Vagina (tissue), 2 donors: Measurements from ENCODE around the gene CLEC7A. TPM values are rescaled to one million over a fixed set of nuclear protein-coding genes. Genes with fewer than 3 reads are reported as not detected.

Experiments
- DNase-seq, 2 donors: peaks; one replicate each; pipeline ENCODE4 v3.0.0-alpha.2; 2017; ENCODE audit errors: extremely low spot score in 2 of 2
- H3K27ac ChIP-seq: fragments of 200-600 bp; sonication (generic); one replicate; pipeline ENCODE4 v1.5.1; 2019
- H3K27me3 ChIP-seq: fragments of 200-600 bp; sonication (generic); one replicate; pipeline ENCODE4 v1.5.1; 2019
- H3K36me3 ChIP-seq, 2 donors: fragments of 200-600 bp; sonication (generic); one replicate each; pipeline ENCODE4 v1.5.1; 2017 to 2019
- H3K4me1 ChIP-seq: fragments of 200-600 bp; sonication (generic); one replicate; pipeline ENCODE4 v1.5.1; 2019
- H3K4me3 ChIP-seq, 2 donors: fragments of 200-600 bp; sonication (generic); 1 replicate in 1 of 2; 2 replicates in 1 of 2; pipeline ENCODE4 v1.5.1; 2016 to 2019
- H3K9me3 ChIP-seq: fragments of 200-600 bp; sonication (generic); one replicate; pipeline ENCODE4 v1.5.1; 2019
- POLR2A ChIP-seq, 2 donors: fragments of 450-650 bp; IDR thresholded peaks; one replicate each; pipeline ENCODE4 v1.6.1; 2017; ENCODE audit warnings: antibody characterized with exemption in 2 of 2, mild to moderate bottlenecking in 2 of 2, moderate library complexity in 2 of 2
- POLR2AphosphoS5 ChIP-seq, 2 donors: sonication (generic); formaldehyde crosslinking; IDR thresholded peaks; one replicate each; pipeline ENCODE4 v1.9.0; 2017; ENCODE audit warnings: antibody characterized with exemption in 2 of 2, mild to moderate bottlenecking in 2 of 2, low read depth in 1 of 2; ENCODE audit not compliant: insufficient read depth in 1 of 2
- intact Hi-C: fragments of 100-400 bp; cut with DNase I; formaldehyde crosslinking; loops from one replicate; pipeline ENCODE4 v1.15.1; 2023
- total RNA-seq: library from RNA; depleted of rRNA; stranded (reverse); fragments of >200 nt; gene quantifications from one replicate; pipeline ENCODE4 v1.2.3, GENCODE V29; 2016
- TF ChIP-seq, protein P1 (sequence below), 3 experiments: fragments of 450-650 bp in 2 of 3; fragments of 200-600 bp in 1 of 3; sonication (generic) in 1 of 3; IDR thresholded peaks; one replicate each; pipeline ENCODE4 v1.5.1; 2017 to 2019; ENCODE audit warnings: antibody characterized with exemption in 3 of 3, mild to moderate bottlenecking in 2 of 3, moderate library complexity in 2 of 3

Gene CLEC7A
- total RNA-seq, 1 donor from 2014 or later: 7.9 TPM

DNA sequence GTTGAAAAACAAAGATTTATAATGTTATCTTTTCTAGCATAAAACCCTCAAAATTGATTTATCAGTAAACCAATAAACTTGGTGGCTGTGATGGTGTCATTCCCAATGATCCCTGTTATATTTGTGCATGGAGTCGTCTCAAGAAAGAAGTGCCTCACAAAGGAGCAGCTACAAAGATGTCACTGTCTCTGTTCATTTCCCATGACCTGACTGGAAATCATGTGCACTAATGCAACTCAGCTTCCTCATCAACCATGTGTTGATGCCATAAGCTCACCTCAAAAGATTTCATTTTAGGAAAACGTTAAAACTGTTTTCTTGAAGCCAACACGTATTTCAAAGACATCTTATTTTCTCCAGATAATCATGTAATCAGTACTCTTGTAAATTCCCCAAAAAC, 60.0 kb downstream of the CLEC7A start:
- Histone ChIP-seq H3K27ac (peak overlapping the region; percentile 50), H3K4me1 (peaks cover 12% of the 10 kb centered on the region), H3K9me3 (no peaks in the 10 kb centered on the region), H3K27me3 (no peaks in the 10 kb centered on the region), H3K36me3 (no peaks in the 10 kb centered on the region), H3K4me3 (no peak overlapping the region)
- no peak for DNase-seq
- intact Hi-C loops: no loop called here
- TF ChIP-seq POLR2A (IDR thresholded peaks at IDR 0.05): no peak

GRCh38 chr12:10069099-10069498, 60.9 kb downstream of the CLEC7A start:
- peak overlapping the region; percentile 50 for H3K27ac ChIP-seq
- H3K4me3 ChIP-seq: no peak overlapping the region
- no peaks in the 10 kb centered on the region for H3K9me3 ChIP-seq
- H3K4me1 ChIP-seq: peaks cover 12% of the 10 kb centered on the region
- no peaks in the 10 kb centered on the region for H3K27me3 ChIP-seq
- H3K36me3 ChIP-seq: no peaks in the 10 kb centered on the region
- TF ChIP-seq POLR2A (IDR thresholded peaks at IDR 0.05): no peak
- no peak for TF ChIP-seq POLR2AphosphoS5 (IDR thresholded peaks at IDR 0.05; ENCODE audit: insufficient read depth in 1 of 2, low read depth in 1 of 2)
- TF ChIP-seq, protein P1, sequence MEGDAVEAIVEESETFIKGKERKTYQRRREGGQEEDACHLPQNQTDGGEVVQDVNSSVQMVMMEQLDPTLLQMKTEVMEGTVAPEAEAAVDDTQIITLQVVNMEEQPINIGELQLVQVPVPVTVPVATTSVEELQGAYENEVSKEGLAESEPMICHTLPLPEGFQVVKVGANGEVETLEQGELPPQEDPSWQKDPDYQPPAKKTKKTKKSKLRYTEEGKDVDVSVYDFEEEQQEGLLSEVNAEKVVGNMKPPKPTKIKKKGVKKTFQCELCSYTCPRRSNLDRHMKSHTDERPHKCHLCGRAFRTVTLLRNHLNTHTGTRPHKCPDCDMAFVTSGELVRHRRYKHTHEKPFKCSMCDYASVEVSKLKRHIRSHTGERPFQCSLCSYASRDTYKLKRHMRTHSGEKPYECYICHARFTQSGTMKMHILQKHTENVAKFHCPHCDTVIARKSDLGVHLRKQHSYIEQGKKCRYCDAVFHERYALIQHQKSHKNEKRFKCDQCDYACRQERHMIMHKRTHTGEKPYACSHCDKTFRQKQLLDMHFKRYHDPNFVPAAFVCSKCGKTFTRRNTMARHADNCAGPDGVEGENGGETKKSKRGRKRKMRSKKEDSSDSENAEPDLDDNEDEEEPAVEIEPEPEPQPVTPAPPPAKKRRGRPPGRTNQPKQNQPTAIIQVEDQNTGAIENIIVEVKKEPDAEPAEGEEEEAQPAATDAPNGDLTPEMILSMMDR (IDR thresholded peaks at IDR 0.05): no peak
- DNase-seq: no peak
- intact Hi-C loops: no loop called here

GRCh38 chr12:10068644-10069043, 61.4 kb downstream of the CLEC7A start:
- H3K27me3 ChIP-seq: no peaks in the 10 kb centered on the region
- no peak for DNase-seq
- peak overlapping the region; percentile 50 for H3K27ac ChIP-seq
- H3K4me3 ChIP-seq: no peak overlapping the region
- TF ChIP-seq, protein P1 (IDR thresholded peaks at IDR 0.05): no peak
- TF ChIP-seq POLR2AphosphoS5 (IDR thresholded peaks at IDR 0.05; ENCODE audit: insufficient read depth in 1 of 2, low read depth in 1 of 2) (no peak), POLR2A (IDR thresholded peaks at IDR 0.05) (no peak)
- H3K9me3 ChIP-seq: no peaks in the 10 kb centered on the region
- H3K4me1 ChIP-seq: peaks cover 12% of the 10 kb centered on the region
- no peaks in the 10 kb centered on the region for H3K36me3 ChIP-seq
- intact Hi-C loops: no loop called here

DNA sequence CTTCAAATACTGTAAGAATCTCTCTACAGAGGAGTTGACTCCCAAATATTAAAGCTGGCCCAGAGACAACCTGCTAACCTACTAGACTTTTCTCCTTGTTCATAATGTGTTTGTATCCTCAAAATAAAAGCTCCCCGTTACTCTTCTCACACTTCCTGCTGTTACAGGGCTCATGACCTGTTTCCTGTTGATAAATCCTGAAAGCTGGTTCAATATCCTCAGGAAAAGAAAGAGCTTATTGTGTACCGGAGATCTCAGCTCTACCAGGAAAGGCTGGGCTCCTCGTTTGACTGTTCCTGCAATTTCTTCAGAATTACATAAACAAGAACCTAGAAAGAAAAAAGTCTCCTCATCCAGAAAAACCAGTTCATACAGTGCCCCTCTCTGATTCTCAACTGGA, 62.1 kb downstream of the CLEC7A start:
- no peak for DNase-seq
- no peak overlapping the region for H3K4me3 ChIP-seq
- H3K9me3 ChIP-seq: no peaks in the 10 kb centered on the region
- H3K27ac ChIP-seq: peak overlapping the region; percentile 50
- TF ChIP-seq, protein P1 (IDR thresholded peaks at IDR 0.05): no peak
- peak in 1 of 2 donors; percentile 94 for TF ChIP-seq POLR2AphosphoS5 (IDR thresholded peaks at IDR 0.05; ENCODE audit: insufficient read depth in 1 of 2, low read depth in 1 of 2)
- peaks cover 12% of the 10 kb centered on the region for H3K4me1 ChIP-seq
- intact Hi-C loops: no loop called here
- H3K36me3 ChIP-seq: no peaks in the 10 kb centered on the region
- no peaks in the 10 kb centered on the region for H3K27me3 ChIP-seq

GRCh38 chr12:10067264-10067663, 62.7 kb downstream of the CLEC7A start:
- peaks cover 12% of the 10 kb centered on the region for H3K4me1 ChIP-seq
- DNase-seq: no peak
- intact Hi-C loops: no loop called here
- TF ChIP-seq, protein P1 (IDR thresholded peaks at IDR 0.05): no peak
- TF ChIP-seq POLR2AphosphoS5 (IDR thresholded peaks at IDR 0.05; ENCODE audit: insufficient read depth in 1 of 2, low read depth in 1 of 2) (no peak), POLR2A (IDR thresholded peaks at IDR 0.05) (no peak)
- H3K9me3 ChIP-seq: no peaks in the 10 kb centered on the region
- H3K4me3 ChIP-seq: no peak overlapping the region
- no peaks in the 10 kb centered on the region for H3K36me3 ChIP-seq
- H3K27me3 ChIP-seq: no peaks in the 10 kb centered on the region
- H3K27ac ChIP-seq: peak overlapping the region; percentile 49

Other genes starting within 250 kb of the CLEC7A start
- not detected for gene KLRF2, start 248.7 kb downstream of the CLEC7A start, total RNA-seq
- gene CLEC2A, start 197.8 kb downstream of the CLEC7A start, total RNA-seq: not detected
- gene CLEC12A, start 158.8 kb downstream of the CLEC7A start, total RNA-seq: not detected
- gene CLEC1B, start 131.1 kb downstream of the CLEC7A start, total RNA-seq: not detected
- not detected for gene CLEC12B, start 119.6 kb downstream of the CLEC7A start, total RNA-seq
- not detected for gene CLEC9A, start 99.5 kb downstream of the CLEC7A start, total RNA-seq
- 2.2 TPM for gene CLEC1A, start 31.2 kb downstream of the CLEC7A start, total RNA-seq
- not detected for gene OLR1, start 41.9 kb upstream of the CLEC7A start, total RNA-seq
- gene TMEM52B, start 48.8 kb upstream of the CLEC7A start, total RNA-seq: not detected
- gene GABARAPL1, start 82.7 kb upstream of the CLEC7A start, total RNA-seq: 90.6 TPM
- gene KLRD1, start 177.7 kb upstream of the CLEC7A start, total RNA-seq: 4.4 TPM